Spleen (tissue), 7 donors: ENCODE results near the gene NRCAM.

Experiments used
- CTCF ChIP-seq, 11 experiments: fragments of 200-600 bp in 7 of 11; fragments of 450-650 bp in 4 of 11; sonication (generic) in 4 of 11; IDR thresholded peaks in 8 of 11; conservative IDR thresholded peaks in 3 of 11; 1 replicate in 7 of 11; 2 replicates in 4 of 11; pipeline versions ENCODE4 v1.4.0 to v1.8.0; 2016 to 2021; ENCODE audit warnings: antibody characterized with exemption in 11 of 11, inconsistent platforms in 4 of 11, mild to moderate bottlenecking in 1 of 11
- POLR2A ChIP-seq, 3 donors: fragments of 450-650 bp; IDR thresholded peaks; one replicate each; pipeline ENCODE4 v1.5.1; 2017; ENCODE audit warnings: antibody characterized with exemption in 3 of 3, mild to moderate bottlenecking in 1 of 3
- POLR2AphosphoS5 ChIP-seq, 3 donors: sonication (generic); formaldehyde crosslinking; IDR thresholded peaks; one replicate each; pipeline ENCODE4 v1.5.1; 2017; ENCODE audit warnings: antibody characterized with exemption in 3 of 3
- donor health status: DM: no; HTN: no; CAD: no; lungs with moderate emphysema.
- donor health status: DM: no; HTN: no; CAD: no.
- donor health status: DM: no; HTN: no; CAD: no.

- TF ChIP-seq POLR2AphosphoS5 (IDR thresholded peaks at IDR 0.05): no peak
- TF ChIP-seq CTCF (IDR thresholded peaks at IDR 0.05 in 8 of 11, conservative IDR thresholded peaks at IDR 0.05 in 3 of 11): no peak
- no peak for TF ChIP-seq POLR2A (IDR thresholded peaks at IDR 0.05)
These were observed 126.7 kb downstream of the NRCAM start for GRCh38 chr7:108329514-108329913.
